UCSD-AML1 (cell line): ENCODE results near the gene TFEB.

Experiments used
- DNase-seq: peaks from one replicate; lab custom pipeline; 2025; ENCODE audit not compliant: unreplicated experiment; lab: John Stamatoyannopoulos, UW

The TFEB gene

GRCh38 chr6:41641352-41641925, 94.0 kb downstream of the TFEB start:
- no peak for DNase-seq

- peak; percentile 40 for DNase-seq
These were observed 95.0 kb downstream of the TFEB start for GRCh38 chr6:41640426-41640825.

GRCh38 chr6:41639809-41640371, 95.5 kb downstream of the TFEB start:
- no peak for DNase-seq

GRCh38 chr6:41638935-41639808, 96.2 kb downstream of the TFEB start:
- peak; percentile 50 for DNase-seq

GRCh38 chr6:41638002-41638934, 97.1 kb downstream of the TFEB start, which contains the start of gene MDFI:
Gene MDFI (plus strand): TSS chr6:41638468. CDS start chr6:41638750, 282 bp downstream.
- DNase-seq: peak; percentile 70

GRCh38 chr6:41637194-41638001, 98.0 kb downstream of the TFEB start:
- DNase-seq: no peak

GRCh38 chr6:41636833-41637193, 98.6 kb downstream of the TFEB start:
- DNase-seq: no peak

- no peak for DNase-seq
These were observed 100.0 kb downstream of the TFEB start for GRCh38 chr6:41635365-41635764.

- DNase-seq: peak; percentile 33
These were observed 100.8 kb downstream of the TFEB start for GRCh38 chr6:41634657-41635056.
